Stimulated activated CD8-positive, alpha-beta memory T cell treated with anti-CD3 and anti-CD28 coated beads, Interleukin-15, amount 100 ng/mL, for 1 hour (primary cell): ENCODE measurements around the gene CTU2.

Experiments used
- DNase-seq: peaks from one replicate; pipeline ENCODE4 v3.0.0-alpha.2; 2020; ENCODE audit warnings: low read depth

Gene CTU2

DNA sequence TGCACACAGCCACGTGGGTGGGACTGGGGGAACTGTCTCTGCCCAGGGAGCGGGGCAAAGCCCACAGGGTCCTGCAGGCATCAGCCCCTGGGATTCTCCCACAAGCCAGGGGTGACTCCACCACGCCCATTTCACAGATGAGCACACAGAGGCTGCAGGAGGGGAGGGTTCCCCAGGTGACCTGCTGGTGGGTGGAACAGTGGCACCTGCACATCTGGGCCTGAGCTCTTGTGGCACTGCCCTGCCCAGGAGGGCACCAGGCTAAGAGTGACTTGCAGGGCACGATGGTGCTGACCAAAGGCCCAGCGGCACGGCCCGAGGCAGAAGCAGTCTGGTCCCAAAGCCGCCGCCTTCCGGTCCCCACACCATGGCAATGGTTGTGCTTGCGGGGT is 54.8 kb downstream of the CTU2 start:
- no peak for DNase-seq

DNA sequence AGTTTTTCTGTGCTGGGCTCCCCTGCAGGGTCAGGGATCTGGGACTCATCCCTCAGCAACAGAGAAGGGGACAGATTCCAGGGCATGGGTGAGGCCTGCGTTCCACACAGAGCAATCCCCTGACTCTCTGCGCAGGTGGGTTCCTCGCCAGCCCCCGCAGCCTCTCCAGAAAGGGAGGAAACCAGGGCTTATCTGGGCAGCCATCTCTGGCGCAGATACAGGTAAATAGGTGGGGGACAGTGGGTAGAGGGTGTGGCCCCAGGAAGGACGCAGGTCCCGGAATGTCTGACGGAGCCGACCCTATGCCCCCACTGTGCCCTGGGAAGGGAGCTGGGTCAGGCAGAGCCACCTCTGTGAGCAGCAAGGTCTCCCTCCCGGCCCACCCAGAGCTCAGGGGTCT is 55.5 kb downstream of the CTU2 start:
- DNase-seq = no peak

DNA sequence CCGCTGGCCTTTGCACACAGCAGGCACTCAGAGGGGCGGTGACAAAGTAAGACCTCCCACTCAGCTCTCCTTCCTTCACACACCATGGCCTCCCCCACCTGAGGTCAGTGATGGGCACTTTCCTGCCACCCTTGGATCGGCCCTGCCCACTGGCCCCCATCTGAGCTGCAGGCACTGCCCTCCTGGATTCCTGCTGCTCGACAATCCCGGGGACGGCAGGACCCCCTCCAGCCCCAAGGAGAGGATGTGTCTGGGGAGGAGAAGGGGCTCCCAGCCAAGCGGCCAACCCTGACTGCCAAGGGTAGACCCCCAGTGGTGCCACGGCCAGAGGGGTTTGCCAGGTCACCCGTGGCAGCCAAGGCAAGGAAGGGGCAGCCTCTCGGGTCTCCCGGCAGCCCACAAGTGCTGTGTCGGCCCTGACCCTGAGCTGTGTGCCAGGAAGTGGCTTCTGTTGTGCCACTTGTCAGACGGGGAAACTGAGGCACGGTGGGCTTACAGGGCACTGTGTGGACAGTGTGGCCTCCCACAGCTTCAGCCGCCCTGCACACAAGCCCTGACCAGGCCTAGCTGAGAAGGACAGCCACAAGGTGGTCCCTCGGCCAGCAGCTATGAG is 56.1 kb downstream of the CTU2 start:
- DNase-seq = no peak

DNA sequence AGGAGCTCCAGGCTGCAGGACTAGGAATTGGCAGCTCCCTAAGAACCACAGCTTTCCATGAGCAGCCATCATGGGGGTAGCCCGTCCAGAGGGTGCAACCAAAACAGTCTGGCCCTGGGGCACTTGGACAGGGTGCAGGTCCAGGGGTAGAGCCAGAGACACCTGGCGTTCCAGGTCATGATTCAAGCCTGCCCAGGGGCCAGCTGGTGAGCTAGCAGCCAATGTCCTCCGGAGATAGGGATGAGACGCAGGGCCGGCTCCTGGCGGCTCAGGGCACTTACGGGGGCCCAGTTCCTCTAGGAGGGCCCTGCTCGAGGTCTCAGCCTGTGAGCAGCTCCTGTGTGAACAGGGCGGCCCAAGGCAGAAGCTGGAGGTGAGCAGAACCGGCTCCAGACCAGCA is 56.6 kb downstream of the CTU2 start:
- DNase-seq = no peak

DNA sequence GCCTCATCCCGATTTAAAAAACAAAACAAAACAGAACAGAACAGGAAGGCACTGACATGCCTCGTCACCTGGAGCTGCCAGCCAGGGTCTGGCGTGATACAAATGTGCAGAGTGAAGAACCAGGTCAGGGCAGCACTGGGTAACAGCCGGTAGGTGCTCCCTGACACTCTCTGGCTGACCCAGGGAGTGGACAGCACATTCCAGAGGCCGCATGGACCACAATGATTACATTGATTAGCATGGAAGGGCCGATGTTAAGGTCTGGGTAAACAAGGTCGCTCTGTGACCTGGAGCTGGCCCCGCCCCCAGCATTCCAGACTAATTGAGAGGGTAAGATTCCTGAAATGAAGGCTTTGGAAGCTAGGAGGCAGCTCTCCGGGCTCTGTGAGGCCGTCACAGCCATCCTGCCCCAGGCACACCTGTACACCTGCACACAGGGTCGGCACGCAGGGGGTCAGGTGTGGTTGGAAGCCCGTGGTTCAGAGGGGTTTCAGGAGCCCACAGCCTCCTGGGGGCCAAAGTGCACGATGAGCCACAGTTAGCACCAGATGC is 57.3 kb downstream of the CTU2 start:
- DNase-seq = no peak

DNA sequence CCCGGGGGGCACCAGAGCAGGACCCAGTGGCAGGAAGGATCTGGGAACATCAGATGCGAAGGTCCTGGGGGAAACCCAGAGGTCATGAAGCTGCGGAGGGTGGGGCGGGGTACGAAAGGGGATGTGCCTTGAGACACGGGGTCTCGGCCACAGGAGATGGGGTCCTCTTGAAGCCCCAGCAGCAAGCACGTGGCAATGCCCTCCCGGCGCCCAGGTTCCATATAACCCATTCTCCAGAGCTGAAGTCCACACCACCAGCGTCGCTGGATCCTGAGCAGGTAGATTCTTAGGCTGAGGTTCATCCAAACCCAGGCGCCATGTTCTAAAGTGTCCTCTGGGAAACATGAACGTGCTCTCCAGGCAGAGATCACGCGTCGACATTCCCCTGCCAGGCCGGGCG is 57.8 kb downstream of the CTU2 start:
- DNase-seq = no peak

DNA sequence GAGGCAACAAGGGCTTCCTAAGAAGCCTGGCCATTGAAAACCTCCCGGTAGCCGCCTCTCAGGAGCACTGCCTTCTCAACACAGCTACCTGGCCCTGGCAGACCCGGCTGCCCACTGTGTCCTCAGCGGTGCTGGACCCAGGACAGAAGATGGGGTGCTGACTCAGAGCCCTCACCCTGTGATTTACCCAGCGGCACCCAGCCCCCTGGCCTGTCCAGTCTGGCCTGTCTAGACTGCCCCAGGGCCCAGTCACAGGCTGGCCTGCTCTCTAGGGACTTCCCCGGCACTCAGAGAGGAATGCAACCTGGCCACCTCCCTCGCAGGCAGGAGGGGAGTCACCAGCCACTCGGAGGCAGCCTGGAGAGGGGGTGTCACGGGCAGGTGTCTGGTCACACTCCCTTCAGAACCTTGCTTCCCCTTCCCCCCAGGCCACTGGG is 58.6 kb downstream of the CTU2 start:
- DNase-seq = no peak
